Measurements from ENCODE around the gene MSI2.

Gene MSI2

DNA sequence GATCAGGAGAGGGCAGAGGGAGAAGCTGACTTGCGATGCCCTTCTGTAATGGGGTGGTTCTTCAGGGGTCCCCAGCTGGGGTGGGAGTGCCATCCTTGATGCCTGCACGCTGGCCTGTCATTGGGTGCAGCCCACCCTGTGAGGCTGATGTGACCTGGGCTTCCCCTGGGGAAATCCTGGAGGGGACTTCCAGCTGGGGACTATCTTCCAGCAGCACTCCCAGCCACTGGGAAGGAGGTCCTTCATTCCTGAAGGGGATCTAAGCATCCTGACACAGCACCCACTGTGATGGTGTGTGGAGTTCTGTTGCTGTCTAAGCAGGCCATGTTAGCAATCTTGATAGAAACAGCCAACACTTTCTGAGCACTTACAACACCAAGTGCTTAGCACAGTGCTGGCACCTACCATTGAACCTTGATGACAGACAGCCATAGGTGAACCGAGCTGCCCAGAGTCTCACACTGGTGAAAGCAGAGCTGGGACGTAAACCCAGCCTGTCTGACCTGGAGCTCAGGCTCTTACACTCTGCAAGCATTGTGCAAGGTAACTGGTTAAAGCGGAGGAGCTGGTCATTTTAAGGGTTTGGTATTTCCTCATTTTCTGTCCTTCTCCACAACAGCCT lies 277.5 kb downstream of the MSI2 start:
- DNase-seq, result no peak

- no peak for DNase-seq
Measured at GRCh38 chr17:57534863-57535248, 278.5 kb downstream of the MSI2 start.

DNA sequence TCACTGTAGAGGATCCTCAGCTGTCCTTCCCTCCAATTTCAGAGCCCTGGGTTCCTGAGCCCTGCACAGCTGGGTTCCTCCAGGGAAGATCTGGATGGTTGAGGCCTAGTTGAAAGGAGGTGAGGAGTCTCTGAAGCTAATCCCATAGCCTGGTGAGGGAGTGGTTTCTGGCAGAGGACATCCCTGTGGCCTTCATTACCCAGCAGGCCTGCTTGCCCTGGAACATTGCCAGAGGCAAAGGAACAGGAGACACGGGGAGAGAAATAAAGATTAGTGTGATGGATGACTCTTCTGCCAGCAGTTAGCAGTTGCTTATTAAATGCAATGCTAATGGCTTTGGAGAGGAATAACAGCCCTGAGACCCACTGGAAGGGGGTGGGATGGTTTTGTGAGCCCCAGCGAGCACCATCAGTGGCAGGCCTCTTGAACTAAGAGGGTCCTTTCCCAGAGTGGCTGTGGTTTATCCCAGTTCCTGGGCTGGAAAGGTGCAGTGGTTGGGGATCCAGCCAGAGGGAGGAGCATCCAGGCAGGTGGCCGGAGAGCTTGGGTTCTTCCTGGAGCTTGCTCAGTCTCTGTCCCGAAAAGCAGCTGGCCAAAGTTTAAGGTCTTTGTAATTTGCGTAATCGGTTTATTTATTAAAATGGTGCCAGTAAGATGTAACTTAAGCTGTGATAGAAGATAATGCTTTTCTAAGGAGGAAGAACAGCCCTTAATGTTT lies 279.1 kb downstream of the MSI2 start:
- peak; percentile 44 for DNase-seq

- DNase-seq, result no peak
Measured at GRCh38 chr17:57536289-57536688, 280.0 kb downstream of the MSI2 start.

- no peak for DNase-seq
Measured at GRCh38 chr17:57536789-57537523, 280.6 kb downstream of the MSI2 start.

DNA sequence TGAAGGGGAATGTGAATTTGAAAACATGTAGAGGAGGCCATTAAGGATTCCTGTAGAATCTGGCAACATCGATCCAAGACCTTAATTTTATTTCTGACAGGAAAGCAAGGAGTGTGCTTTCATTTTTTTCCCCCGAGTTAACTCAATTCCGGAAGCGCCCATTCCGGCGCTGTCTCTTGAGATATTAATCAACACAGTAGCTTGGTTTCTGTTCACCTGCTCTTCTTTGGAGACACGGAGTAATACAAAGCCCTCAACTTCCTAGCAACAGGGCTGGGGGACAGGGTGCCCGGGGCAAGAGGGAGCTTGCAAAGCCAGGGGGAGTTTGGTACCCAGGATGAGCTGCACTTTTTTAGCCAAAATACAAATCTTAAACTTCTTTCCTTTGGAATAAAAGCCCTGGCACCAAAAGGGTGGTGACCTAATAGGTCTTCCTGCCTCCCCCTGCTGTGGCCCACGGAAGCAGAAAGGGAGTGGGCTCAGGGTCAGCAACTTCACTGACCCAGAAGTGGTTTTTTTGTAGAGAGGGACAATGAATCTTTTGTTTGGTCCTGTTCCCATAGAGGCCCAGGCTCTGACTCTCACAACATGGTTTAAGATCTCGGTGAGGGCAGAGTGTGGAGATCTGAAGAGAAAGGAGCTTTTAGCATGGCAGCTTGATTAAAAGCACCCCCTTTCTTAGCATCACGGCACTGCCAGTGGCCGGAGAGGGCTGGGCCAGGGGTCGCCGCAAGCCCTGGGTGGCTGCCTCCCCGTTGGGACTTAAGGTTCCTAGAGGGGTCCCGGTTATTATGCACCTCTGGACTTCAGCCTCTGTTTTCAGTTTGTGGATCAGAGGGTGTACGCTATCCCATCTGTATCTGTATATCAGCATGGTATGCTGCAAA lies 281.4 kb downstream of the MSI2 start:
- DNase-seq, result no peak

DNA sequence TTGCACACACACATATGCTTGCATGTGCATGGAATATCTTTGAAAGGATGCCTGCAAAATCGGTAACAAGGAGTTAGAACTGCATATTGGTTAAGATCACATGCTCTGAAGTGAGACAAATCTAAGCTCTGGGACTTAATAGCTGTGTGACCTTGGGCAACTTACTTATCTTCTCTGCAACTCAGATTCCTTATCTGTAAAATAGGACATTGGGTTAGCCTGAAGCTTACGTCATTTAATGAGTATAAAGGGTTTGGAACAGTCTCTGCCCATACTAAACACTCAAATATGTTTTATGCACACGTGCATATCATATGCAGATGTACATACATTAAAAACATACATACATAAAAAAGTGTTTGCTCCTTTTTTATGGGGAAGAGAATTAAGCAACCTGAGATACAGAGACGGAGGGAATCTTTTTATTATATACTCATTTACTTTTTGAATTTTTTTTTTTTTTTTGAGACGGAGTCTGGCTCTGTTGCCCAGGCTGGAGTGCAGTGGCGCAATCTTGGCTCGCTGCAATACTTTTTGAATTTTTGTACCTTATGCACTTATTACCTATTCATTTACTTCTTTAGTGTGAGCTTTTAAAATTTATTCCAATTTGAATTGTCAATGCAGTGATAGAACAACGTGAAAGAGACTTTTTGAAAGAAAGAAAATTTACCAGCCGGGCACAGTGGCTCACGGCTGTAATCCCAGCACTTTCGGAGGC lies 282.6 kb downstream of the MSI2 start:
- DNase-seq, result no peak

DNA sequence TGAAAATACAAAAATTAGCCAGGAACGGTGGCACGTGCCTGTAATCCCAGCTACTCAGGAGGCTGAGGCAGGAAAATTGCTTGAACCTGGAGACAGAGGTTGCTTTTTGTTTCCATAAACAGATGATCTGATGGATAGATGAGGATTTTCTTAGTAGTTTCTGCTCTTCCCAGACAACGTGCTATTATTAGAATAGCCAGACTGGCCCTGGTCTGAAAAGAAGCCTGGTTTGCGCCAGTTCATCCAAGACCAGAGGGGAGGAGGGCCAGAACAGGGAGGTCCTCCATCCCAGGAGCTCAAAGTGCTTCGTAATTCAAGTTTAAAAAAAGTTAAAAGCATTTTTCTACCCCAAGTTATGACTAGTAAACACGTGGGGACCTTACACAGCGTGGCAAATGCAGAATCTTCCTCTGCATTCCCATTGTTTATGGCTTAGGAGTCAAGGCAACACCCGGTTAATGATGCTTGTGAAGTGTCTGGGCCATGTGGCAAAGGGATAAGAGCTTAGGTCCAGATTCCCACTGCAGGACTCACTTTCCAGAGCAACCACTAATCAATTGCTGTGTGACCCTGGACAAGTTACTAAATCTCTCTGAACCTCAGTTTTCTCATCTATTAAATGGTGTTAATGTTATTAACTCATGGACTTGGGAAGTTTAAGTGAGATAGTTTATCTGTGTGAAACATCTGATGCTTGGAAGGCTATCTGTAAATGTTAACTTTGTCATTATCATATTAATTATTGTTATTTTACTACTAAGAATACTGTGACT lies 283.4 kb downstream of the MSI2 start:
- no peak for DNase-seq

- DNase-seq, result no peak
Measured at GRCh38 chr17:57540596-57540995, 284.3 kb downstream of the MSI2 start.

GRCh38 chr17:57541049-57541448 lies 284.7 kb downstream of the MSI2 start:
- no peak for DNase-seq

DNA sequence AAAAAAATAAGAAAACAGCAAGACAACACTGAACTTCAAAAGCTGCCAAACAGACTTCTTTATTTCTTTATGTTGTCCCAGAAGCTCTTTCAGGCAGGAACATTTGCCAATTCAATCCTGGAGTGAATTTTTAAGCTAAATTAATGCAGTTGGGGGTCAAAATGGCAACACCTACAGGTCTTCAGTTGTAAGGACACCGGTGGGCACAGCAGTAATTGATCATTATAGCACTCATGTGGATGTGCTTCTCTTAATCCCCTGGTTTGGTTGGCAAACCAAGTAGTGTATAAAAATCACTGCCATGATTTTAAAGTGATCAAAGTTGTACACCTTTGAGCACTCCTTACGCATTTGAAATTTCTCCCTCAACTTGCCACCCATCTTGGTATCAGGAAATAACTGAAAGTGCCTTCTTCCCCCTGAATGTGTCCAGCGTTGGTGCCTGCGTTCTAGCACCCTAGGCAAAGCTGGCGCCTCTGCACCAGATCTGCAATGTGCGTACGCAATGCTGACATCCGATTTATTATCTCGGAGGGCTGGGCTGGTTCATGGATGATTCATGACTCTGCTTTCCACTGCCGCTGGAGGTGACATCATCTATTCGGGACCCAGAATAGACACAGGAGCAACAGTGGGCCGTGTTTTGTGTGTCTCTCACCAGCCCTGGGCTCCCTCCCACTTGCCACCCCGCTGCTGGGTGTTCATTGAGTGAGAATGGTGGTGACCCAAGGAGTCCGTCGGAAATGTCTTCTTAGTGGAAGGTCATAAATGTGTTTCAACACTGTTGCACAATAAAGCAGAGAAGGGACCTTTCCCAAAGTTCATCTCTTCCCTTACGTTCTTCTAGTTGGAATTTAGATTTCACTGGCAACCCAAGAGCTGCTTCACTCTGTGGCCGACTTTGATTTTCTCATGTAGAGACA lies 285.4 kb downstream of the MSI2 start:
- DNase-seq, result no peak

GRCh38 chr17:57542510-57542909 lies 286.2 kb downstream of the MSI2 start:
- DNase-seq, result no peak

DNA sequence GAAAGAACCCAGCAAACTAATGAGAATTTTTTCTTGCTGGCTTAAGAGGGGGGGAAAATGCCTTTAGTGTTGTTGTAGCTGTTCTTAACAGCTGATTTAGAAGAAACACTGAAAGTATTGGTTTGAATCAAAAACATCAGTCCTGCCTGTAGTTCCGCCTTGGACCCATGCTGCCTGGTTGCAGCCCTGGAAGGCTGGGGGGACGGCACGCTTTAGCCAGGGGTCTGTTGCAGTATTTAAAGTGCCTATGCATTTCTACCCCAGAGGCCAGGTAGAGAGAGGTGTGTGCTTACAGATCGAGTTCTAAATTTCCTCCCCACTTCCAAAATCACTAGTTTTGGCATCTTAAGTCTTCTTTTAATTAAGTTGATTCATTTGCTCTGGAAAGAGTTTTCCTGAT lies 286.9 kb downstream of the MSI2 start:
- DNase-seq, result no peak

DNA sequence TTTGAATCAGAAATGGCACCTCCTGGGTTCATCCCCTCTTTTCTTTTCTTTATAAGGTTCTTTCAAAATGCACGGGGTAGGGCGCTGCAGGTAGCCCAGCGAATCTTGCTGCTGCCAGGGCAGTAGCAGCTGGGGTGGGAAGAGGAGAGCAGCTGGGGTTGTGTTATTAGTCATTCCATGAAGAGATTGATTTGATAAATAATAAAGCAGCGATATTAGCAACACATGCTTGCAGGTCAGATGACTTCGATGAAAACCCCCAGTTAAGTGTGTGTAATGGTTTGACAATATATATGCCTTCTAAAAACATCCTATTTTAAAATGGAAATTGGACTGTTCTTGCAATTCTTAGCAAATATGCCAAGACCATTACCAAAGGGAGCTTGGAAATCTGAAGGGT lies 288.1 kb downstream of the MSI2 start:
- DNase-seq, result peak; percentile 96

GRCh38 chr17:57544834-57545463 lies 288.6 kb downstream of the MSI2 start:
- DNase-seq, result peak; percentile 93

- DNase-seq, result no peak
Measured at GRCh38 chr17:57545731-57546342, 289.5 kb downstream of the MSI2 start.

DNA sequence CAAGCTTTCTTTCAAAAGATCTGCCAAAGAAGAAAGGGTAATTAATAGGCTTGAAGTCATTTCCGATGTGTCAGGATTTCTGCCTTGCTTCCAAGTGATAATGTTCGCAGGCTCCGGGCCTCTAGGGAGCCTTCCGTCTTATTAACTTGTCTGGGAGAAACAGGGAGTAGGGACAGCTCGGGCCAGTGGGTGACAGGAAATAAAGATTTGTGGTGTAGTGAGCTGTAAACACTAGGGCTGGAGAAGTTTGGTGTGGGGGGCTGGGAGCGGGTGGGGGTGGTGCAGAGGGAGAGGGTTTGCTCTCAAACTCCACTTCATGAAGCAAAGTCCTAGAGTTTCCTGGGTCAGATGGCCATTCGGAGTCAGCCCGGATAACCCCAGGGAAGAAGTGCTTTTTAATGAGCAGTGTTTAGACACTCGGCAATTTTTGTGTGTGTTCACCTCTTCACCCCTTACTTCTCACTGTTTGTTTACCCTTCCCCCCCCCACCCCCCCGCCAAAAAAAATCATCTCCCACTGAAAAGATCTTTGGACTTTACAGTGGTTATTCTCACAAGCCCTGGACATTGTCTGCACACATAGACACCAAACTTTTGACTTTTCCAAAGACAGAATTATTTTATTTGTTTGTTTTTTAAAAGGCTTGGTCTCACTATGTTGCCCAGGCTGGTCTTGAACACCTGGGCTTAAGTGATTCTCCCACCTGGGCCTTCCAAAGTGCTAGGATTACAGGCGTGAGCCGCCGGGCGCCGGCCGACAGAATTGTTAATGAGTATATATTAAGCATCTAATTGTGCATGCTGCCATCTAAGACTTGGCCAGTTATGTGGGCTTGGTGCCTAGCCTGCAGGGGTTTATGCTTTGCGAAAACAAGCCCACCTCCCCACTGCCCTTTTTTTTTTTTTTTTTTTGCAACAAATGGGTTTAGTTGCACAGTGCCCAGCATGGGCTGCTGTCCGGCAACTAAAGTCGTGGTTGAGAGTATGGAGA lies 292.4 kb downstream of the MSI2 start:
- peak; percentile 60 for DNase-seq

DNA sequence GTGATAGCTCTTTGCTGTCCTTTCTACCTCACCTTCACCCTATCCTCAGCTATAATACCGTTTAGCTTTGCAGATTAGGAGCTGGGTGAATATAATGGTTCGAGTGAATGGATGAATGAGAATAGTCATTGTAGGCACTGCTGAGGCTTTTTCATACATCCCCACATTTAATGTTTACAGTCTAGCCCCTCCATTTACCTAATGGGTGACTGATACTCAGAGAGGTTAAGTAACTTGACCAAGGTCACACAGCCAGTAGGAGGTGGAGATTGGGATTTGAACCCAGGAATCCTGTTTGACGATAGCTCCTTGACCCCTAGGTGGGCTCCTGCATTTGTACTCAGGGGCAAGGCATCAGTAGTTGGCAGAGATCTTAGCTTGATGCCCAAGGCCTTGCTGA lies 293.1 kb downstream of the MSI2 start:
- no peak for DNase-seq
